Neutrophil (primary cell): ENCODE data around the gene PSKH1.
A peak's percentile ranks its signal among the peaks of the same experiment; 100 is the strongest.

ENCODE experiments used
- H3K27ac ChIP-seq: fragments of 200-600 bp; sonication (generic); 2 replicates; pipeline ENCODE4 v1.5.1; 2016; ENCODE audit warnings: mild to moderate bottlenecking, moderate library complexity
- H3K27me3 ChIP-seq: fragments of 200-600 bp; sonication (generic); 2 replicates; pipeline ENCODE4 v1.6.0; 2016; ENCODE audit warnings: mild to moderate bottlenecking
- H3K36me3 ChIP-seq: fragments of 200-600 bp; sonication (generic); 2 replicates; pipeline ENCODE4 v1.5.1; 2017
- H3K4me1 ChIP-seq, 2 experiments: fragments of 200-600 bp in 1 of 2; sonication (generic) in 1 of 2; 1 replicate in 1 of 2; 2 replicates in 1 of 2; pipeline versions ENCODE4 v1.5.1 to v1.6.1; 2013 to 2016; ENCODE audit warnings: low read depth in 1 of 2, low read length in 1 of 2, mild to moderate bottlenecking in 1 of 2, moderate library complexity in 1 of 2; ENCODE audit not compliant: control insufficient read depth in 1 of 2, insufficient read depth in 1 of 2
- H3K4me3 ChIP-seq, 2 experiments: fragments of 200-600 bp in 1 of 2; sonication (generic) in 1 of 2; 1 replicate in 1 of 2; 2 replicates in 1 of 2; pipeline ENCODE4 v1.5.1; 2013 to 2016; ENCODE audit warnings: low read depth in 1 of 2, low read length in 1 of 2, mild to moderate bottlenecking in 1 of 2, moderate library complexity in 1 of 2
- H3K9me3 ChIP-seq: fragments of 200-600 bp; sonication (generic); 2 replicates; pipeline ENCODE4 v1.5.1; 2016
- CTCF ChIP-seq: fragments of 200-600 bp; sonication (generic); IDR thresholded peaks from 2 replicates; pipeline ENCODE4 v1.5.1; 2016; ENCODE audit warnings: antibody characterized with exemption

Gene PSKH1

DNA sequence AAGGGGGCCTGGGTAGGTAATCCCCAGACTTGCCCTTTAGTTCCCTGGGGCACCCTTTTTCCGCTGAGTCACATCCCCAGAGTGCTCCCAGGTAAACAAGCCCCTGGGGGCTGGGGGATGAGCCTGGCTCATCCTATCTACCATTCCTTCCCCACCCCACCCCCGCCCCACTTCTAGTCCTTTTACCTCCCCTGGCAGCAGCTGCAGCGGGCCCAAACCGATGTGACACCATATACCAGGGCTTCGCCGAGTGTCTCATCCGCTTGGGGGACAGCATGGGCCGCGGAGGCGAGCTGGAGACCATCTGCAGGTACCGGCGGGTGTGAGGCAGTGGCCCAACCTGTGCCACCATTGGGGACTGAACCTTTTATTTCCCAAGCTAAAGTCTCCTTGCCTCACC is 7.5 kb upstream of the PSKH1 start:
- Histone ChIP-seq H3K27ac (no peak overlapping the region), H3K36me3 (peaks cover 64% of the 10 kb centered on the region), H3K27me3 (no peaks in the 10 kb centered on the region), H3K9me3 (no peaks in the 10 kb centered on the region), H3K4me3 (no peak overlapping the region), H3K4me1 (no peaks in the 10 kb centered on the region)
- no peak for TF ChIP-seq CTCF

DNA sequence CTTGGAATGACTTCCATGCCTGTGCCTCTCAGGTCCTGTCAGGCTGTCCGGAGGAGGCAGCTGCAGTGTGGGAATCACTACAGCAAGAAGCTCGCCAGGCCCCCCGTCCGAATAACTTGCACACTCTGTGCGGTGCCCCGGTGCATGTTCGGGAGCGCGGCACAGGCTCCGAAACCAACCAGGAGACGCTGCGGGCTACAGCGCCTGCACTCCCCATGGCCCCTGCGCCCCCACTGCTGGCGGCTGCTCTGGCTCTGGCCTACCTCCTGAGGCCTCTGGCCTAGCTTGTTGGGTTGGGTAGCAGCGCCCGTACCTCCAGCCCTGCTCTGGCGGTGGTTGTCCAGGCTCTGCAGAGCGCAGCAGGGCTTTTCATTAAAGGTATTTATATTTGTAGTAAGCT is 7.1 kb upstream of the PSKH1 start:
- TF ChIP-seq CTCF, result no peak
- H3K36me3 ChIP-seq, result peaks cover 60% of the 10 kb centered on the region

DNA sequence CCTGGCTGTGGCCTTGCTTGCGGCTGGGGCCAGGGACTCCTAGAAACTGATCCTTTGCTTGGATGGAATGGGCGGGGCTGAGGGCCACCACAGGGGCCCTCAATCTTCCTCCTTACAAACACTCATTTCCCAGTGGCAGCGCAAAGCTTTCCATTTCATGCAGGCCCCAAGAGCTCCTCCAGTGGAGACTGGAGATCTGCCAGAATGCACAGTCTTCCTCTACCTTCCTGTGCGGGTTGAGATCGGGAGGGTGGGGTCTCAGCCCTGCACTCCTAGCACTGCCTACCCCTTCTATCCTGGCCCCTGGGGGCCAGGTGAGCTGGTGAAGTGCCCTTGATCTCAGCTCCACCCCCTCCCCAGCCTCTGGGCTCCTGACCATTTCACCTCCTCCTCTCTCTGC is 6.7 kb upstream of the PSKH1 start:
- H3K4me1 ChIP-seq, result no peaks in the 10 kb centered on the region
- TF ChIP-seq CTCF, result no peak
- H3K9me3 ChIP-seq, result no peaks in the 10 kb centered on the region
- H3K4me3 ChIP-seq, result no peak overlapping the region
- H3K27me3 ChIP-seq, result no peaks in the 10 kb centered on the region
- H3K27ac ChIP-seq, result no peak overlapping the region
- H3K36me3 ChIP-seq, result peaks cover 56% of the 10 kb centered on the region

More for the DNA sequence above, 7.1 kb upstream of the PSKH1 start:
- no peaks in the 10 kb centered on the region for H3K9me3 ChIP-seq
- no peak overlapping the region for H3K4me3 ChIP-seq
- H3K4me1 ChIP-seq, result no peaks in the 10 kb centered on the region
- H3K27me3 ChIP-seq, result no peaks in the 10 kb centered on the region
- H3K27ac ChIP-seq, result no peak overlapping the region

DNA sequence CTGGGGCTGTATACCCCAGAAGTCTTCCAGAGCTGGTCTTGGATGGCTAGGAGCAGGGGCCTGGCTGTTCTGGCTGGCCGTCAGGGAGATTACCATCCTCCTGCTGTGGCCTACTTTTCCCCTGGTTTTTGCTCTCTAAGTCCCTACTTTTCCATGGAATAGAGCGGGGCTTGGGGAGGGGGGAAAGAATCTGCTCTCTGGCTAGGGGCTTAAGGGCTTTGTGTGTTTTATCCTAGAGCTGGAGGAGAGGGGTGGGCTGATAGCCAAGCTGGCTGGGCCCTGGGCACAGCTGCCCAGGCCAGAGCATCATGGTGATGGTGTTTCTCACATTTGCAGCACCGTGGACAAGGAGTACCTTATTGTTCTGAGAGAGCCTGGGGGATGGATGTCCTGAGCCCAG is 4.7 kb upstream of the PSKH1 start:
- H3K4me1 ChIP-seq, result peaks cover 7 to 9% of the 10 kb centered on the region in 2 experiments
- H3K9me3 ChIP-seq, result no peaks in the 10 kb centered on the region
- H3K4me3 ChIP-seq, result no peak overlapping the region
- no peak overlapping the region for H3K27ac ChIP-seq
- TF ChIP-seq CTCF, result no peak
- H3K36me3 ChIP-seq, result peaks cover 36% of the 10 kb centered on the region
- no peaks in the 10 kb centered on the region for H3K27me3 ChIP-seq

DNA sequence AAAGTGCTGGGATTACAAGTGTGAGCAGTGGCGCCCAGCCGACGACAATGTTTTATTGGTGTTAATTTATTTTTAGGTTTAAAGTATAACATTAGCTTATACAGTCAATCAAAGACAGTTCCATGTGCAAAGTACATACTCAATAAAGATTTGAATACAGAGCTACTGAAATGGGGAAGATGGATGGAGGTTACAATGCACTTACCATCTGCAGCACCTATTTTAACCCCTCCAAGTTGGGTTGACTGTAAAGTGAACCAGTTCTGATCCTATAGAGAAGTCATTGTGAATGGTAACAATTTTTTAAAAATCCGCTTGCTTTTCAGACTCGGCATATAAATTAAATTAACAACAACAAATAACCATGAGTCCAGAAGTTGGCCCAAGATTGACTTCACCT is 679 bp upstream of the PSKH1 start:
- peaks cover 20 to 22% of the 10 kb centered on the region in 2 experiments for H3K4me1 ChIP-seq
- H3K27ac ChIP-seq, result peak overlapping the region; percentile 90
- no peaks in the 10 kb centered on the region for H3K27me3 ChIP-seq
- TF ChIP-seq CTCF, result no peak
- peak overlapping the region; percentile 85 to 89 for H3K4me3 ChIP-seq
- H3K9me3 ChIP-seq, result no peaks in the 10 kb centered on the region
- no peaks in the 10 kb centered on the region for H3K36me3 ChIP-seq
